MM.1S (cell line): Measurements from ENCODE around the gene PSEN2.

Experiments used
- DNase-seq: peaks from one replicate; pipeline ENCODE4 v3.0.0-alpha.2; 2015
- H2AFZ ChIP-seq: fragments of 300-600 bp; sonication (generic); 2 replicates; pipeline ENCODE4 v1.6.0; 2016; ENCODE audit warnings: antibody characterized with exemption, low read length
- H3F3A ChIP-seq: fragments of 300-600 bp; sonication (generic); 2 replicates; pipeline ENCODE4 v1.6.1; 2016; ENCODE audit warnings: mild to moderate bottlenecking, antibody characterized with exemption, low read length, moderate library complexity, mixed read lengths; ENCODE audit not compliant: insufficient read depth
- H3K27ac ChIP-seq: fragments of 300-600 bp; sonication (generic); 2 replicates; pipeline ENCODE4 v1.5.1; 2016; ENCODE audit warnings: mild to moderate bottlenecking, low read length
- H3K27me3 ChIP-seq: fragments of 300-600 bp; sonication (generic); replicated peaks from 2 replicates; pipeline ENCODE4 v1.6.0; 2016; ENCODE audit warnings: low read length; ENCODE audit not compliant: insufficient read depth
- H3K36me3 ChIP-seq: fragments of 300-600 bp; sonication (generic); replicated peaks from 2 replicates; pipeline ENCODE4 v1.6.1; 2016; ENCODE audit warnings: mild to moderate bottlenecking, low read length, mixed read lengths; ENCODE audit not compliant: insufficient read depth
- H3K4me1 ChIP-seq: fragments of 300-600 bp; sonication (generic); 2 replicates; pipeline ENCODE4 v1.6.1; 2016; ENCODE audit warnings: low read length, mixed read lengths
- H3K4me2 ChIP-seq: fragments of 300-600 bp; sonication (generic); 2 replicates; pipeline ENCODE4 v1.6.0; 2016; ENCODE audit warnings: low read depth, low read length
- H3K4me3 ChIP-seq: fragments of 300-600 bp; sonication (generic); 2 replicates; pipeline ENCODE4 v1.5.1; 2016; ENCODE audit warnings: low read length, mixed read lengths
- H3K79me2 ChIP-seq: fragments of 300-600 bp; sonication (generic); 2 replicates; pipeline ENCODE4 v1.6.1; 2016; ENCODE audit warnings: mixed run types, low read length, mixed read lengths
- H3K9ac ChIP-seq: fragments of 300-600 bp; sonication (generic); 2 replicates; pipeline ENCODE4 v1.6.1; 2016; ENCODE audit warnings: low read length, mixed read lengths
- H3K9me2 ChIP-seq: fragments of 300-600 bp; sonication (generic); replicated peaks from 2 replicates; pipeline ENCODE4 v1.6.1; 2016; ENCODE audit warnings: mild to moderate bottlenecking, low read length, mixed read lengths; ENCODE audit not compliant: insufficient read depth
- H3K9me3 ChIP-seq: fragments of 300-600 bp; sonication (generic); replicated peaks from 2 replicates; pipeline ENCODE4 v1.6.1; 2016; ENCODE audit warnings: mild to moderate bottlenecking, low read length, mixed read lengths; ENCODE audit not compliant: insufficient read depth
- H4K20me1 ChIP-seq: fragments of 300-600 bp; sonication (generic); 2 replicates; pipeline ENCODE4 v1.6.1; 2016; ENCODE audit warnings: mild to moderate bottlenecking, low read length, moderate library complexity, mixed read lengths; ENCODE audit not compliant: insufficient read depth
- CTCF ChIP-seq: fragments of 300-600 bp; sonication (generic); IDR thresholded peaks from 2 replicates; pipeline ENCODE4 v1.5.1; 2016; ENCODE audit warnings: antibody characterized with exemption, low read length, mixed read lengths
- EZH2 ChIP-seq: fragments of 300-600 bp; sonication (generic); optimal IDR thresholded peaks from 2 replicates; pipeline ENCODE3; 2017; ENCODE audit warnings: low read depth, mild to moderate bottlenecking, antibody characterized with exemption, low read length, mixed read lengths
- EZH2phosphoT487 ChIP-seq: fragments of 300-600 bp; sonication (generic); IDR thresholded peaks from 2 replicates; pipeline ENCODE4 v1.6.1; 2018; ENCODE audit warnings: antibody characterized with exemption, low read length

The PSEN2 gene

GRCh38 chr1:226865590-226865989 lies 4.8 kb upstream of the PSEN2 start:
- Histone ChIP-seq H3K27me3 (no peaks in the 10 kb centered on the region), H3K27ac (no peak overlapping the region), H3K9ac (no peak overlapping the region), H3K4me1 (0 out of 2 replicates have a peak, but pooled peaks cover 12% of the 10 kb centered on the region), H3K9me2 (no peaks in the 10 kb centered on the region), H3K4me3 (no peak overlapping the region), H3F3A (no peaks in the 10 kb centered on the region; the same call in 1 of the 2 replicates), H4K20me1 (no peaks in the 10 kb centered on the region), H3K79me2 (no peaks in the 10 kb centered on the region), H3K36me3 (no peaks in the 10 kb centered on the region), H3K9me3 (no peaks in the 10 kb centered on the region), H3K4me2 (no peak overlapping the region), H2AFZ (no peak overlapping the region)
- no peak for DNase-seq
- TF ChIP-seq EZH2phosphoT487 (no peak), CTCF (no peak), EZH2 (no peak)

GRCh38 chr1:226867461-226868054 lies 2.9 kb upstream of the PSEN2 start:
- no peak overlapping the region for H3K9ac ChIP-seq
- H3K4me3 ChIP-seq: no peak overlapping the region
- H3K9me2 ChIP-seq: no peaks in the 10 kb centered on the region
- no peaks in the 10 kb centered on the region for H4K20me1 ChIP-seq
- H3K4me1 ChIP-seq: 0 out of 2 replicates have a peak, but pooled peaks cover 22% of the 10 kb centered on the region
- no peak overlapping the region for H3K27ac ChIP-seq
- no peaks in the 10 kb centered on the region for H3K27me3 ChIP-seq
- no peak overlapping the region for H3K4me2 ChIP-seq
- no peak for DNase-seq
- no peaks in the 10 kb centered on the region for H3K9me3 ChIP-seq
- TF ChIP-seq EZH2phosphoT487 (no peak), EZH2 (no peak), CTCF (no peak)
- no peak overlapping the region for H2AFZ ChIP-seq
- H3K36me3 ChIP-seq: no peaks in the 10 kb centered on the region
- H3F3A ChIP-seq: no peaks in the 10 kb centered on the region; the same call in 1 of the 2 replicates
- peaks cover 18% of the 10 kb centered on the region for H3K79me2 ChIP-seq

- Histone ChIP-seq H3K79me2 (peaks cover 20% of the 10 kb centered on the region), H3K4me3 (no peak overlapping the region), H3K9me3 (no peaks in the 10 kb centered on the region), H3K9ac (no peak overlapping the region), H3K27me3 (no peaks in the 10 kb centered on the region), H2AFZ (no peak overlapping the region), H3K36me3 (no peaks in the 10 kb centered on the region), H3F3A (no peaks in the 10 kb centered on the region; the same call in 1 of the 2 replicates), H3K9me2 (no peaks in the 10 kb centered on the region), H3K4me2 (no peak overlapping the region), H4K20me1 (no peaks in the 10 kb centered on the region), H3K27ac (no peak overlapping the region), H3K4me1 (0 out of 2 replicates have a peak, but pooled peaks cover 15% of the 10 kb centered on the region)
- DNase-seq: no peak
- TF ChIP-seq EZH2phosphoT487 (no peak), CTCF (no peak), EZH2 (no peak)
Measured at GRCh38 chr1:226868726-226869125, 1.7 kb upstream of the PSEN2 start.
